SK-N-MC (cell line): ENCODE data around the gene DENND2A.

Experiments used
- EZH2 ChIP-seq: fragments of 200-600 bp; sonication (generic); IDR thresholded peaks from one replicate; pipeline ENCODE4 v1.6.1; 2017; ENCODE audit warnings: antibody characterized with exemption
- FOXP2 ChIP-seq: optimal IDR thresholded peaks from 2 replicates; pipeline ENCODE3; 2011; ENCODE audit warnings: mild to moderate bottlenecking, moderate library complexity; ENCODE audit not compliant: insufficient read depth; ENCODE audit errors: extremely low read length, control extremely low read depth
- POLR2AphosphoS5 ChIP-seq: IDR thresholded peaks from 2 replicates; pipeline ENCODE4 v1.6.1; 2012; ENCODE audit warnings: mild to moderate bottlenecking, low read depth, low read length, borderline replicate concordance

DNA sequence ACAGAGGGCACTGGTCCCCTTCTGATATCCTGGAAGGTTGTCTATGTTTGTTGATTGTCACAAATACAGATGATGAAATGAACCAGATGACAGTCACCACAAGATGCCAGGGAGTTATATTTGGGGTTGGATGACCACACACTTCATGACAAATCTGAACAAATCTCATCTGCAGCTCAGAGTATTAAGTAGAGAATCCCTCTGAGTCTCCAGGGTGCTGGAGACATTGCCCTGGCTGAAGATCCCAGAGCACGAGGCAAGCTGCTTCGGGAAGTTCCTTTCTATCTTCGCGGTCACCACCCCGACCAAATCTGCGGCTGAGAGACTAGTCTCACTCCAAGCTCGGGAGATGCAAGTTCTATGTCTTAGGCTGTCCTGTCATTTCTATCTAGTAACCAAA is 9.0 kb downstream of the DENND2A start:
- TF ChIP-seq EZH2 (no peak), POLR2AphosphoS5 (no peak), FOXP2 (no peak)
